HG03460 (cell line): ENCODE measurements around the gene SGF29.
"Not testable (repeated sequence)": the region's sequence is repeated elsewhere in the genome, so short reads cannot be mapped to it uniquely, and the experiment has no call there.

ENCODE experiments used
- ATAC-seq: cut with Tn5 transposase; IDR thresholded peaks from one replicate; pipeline ENCODE4 v1.9.1; 2021; ENCODE audit not compliant: unreplicated experiment

Gene SGF29

DNA sequence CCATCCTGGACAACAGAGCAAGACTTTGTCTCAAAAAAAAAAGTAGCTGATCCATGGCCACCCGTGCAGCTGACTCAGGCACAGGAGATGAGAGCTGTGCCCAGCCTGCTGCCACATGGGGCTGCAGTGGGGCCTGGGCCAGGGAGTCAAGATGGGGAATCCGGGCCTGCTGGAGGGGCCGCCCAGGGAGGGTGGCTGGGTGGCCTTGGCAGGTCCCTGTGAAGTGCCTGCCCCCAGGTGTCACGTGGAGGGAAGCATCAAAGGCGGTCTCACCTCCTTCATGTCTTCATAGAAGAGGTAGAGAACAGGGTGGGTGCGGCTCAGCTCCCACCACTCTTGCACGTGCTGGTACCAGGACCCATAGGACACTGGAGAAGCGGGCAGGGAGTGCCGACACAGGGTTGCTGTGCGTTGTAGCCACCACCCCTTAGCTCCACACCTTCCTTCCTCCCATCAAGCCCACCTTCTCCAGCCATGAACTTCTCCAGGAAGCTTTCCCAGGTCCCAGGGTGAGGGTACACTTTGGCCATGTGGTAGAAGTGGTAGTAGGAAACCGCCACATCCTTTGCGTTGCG, 39.3 kb downstream of the SGF29 start:
- no peak for ATAC-seq

- ATAC-seq, result not testable (repeated sequence)
Measured at GRCh38 chr16:28595451-28595850, 41.7 kb downstream of the SGF29 start.

GRCh38 chr16:28596115-28596630, 42.5 kb downstream of the SGF29 start:
- no peak for ATAC-seq

GRCh38 chr16:28596840-28597691, 43.3 kb downstream of the SGF29 start, which contains the start of gene SULT1A2:
Gene SULT1A2, minus strand, starts transcription at chr16:28597050. Its CDS starts 1,120 bp downstream, at chr16:28595930.
- ATAC-seq, result no peak

DNA sequence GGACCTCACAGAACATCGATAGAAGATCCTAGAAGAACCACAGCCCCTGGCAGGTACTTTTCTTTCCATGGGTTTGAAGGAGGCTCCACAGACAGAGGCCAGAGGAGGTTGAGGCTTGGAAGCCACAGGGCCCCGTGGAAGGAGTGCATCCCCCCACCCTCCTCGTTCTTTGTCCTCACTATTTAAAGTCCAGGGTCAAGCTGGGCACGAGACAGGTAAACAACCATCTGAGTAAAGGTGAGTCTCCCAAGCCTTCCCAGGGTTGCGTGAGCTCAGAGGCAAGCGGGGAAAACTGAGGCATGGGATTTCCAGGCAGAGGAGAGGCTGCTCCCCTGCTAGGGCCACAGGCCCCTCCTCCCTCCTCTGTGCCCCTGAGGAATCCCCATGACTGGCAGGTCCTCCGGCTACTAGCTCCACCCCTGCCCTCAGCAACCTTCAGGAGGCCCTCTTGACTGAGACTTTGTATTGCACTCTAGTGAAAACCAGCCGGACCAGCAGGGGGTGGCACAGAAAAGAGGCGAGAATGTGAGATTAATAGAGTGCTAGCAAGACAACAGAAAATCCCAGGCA, 44.1 kb downstream of the SGF29 start:
- no peak for ATAC-seq

GRCh38 chr16:28599377-28600285, 45.9 kb downstream of the SGF29 start:
- peak; percentile 73 for ATAC-seq

GRCh38 chr16:28600965-28601364, 47.2 kb downstream of the SGF29 start:
- ATAC-seq, result not testable (repeated sequence)

GRCh38 chr16:28601589-28601988, 47.9 kb downstream of the SGF29 start:
- not testable (repeated sequence) for ATAC-seq

GRCh38 chr16:28602062-28602461, 48.3 kb downstream of the SGF29 start:
- ATAC-seq, result not testable (repeated sequence)

DNA sequence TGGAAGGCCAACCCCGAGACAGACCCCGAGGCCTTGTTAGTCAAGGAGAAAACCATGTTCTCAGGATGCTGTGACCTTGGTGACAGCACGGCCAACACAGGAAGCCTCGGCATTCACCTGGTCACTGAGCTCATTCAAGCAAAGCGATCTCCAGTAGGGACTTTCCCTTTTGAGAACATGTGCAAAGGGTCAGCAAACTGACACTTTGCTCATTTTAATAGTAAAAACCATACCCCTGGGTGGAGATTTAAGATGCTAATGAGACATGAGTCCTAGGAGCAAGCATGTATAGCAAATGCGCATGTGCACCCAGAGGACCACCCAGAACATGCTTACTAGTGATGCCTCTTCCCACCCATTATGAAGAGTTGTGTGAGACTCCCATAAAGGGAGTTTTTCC, 48.8 kb downstream of the SGF29 start:
- ATAC-seq, result no peak

- no peak for ATAC-seq
Measured at GRCh38 chr16:28603381-28604185, 49.9 kb downstream of the SGF29 start.

- ATAC-seq, result no peak
Measured at GRCh38 chr16:28604186-28604565, 50.5 kb downstream of the SGF29 start.

- no peak for ATAC-seq
Measured at GRCh38 chr16:28606291-28607115, 52.8 kb downstream of the SGF29 start.

GRCh38 chr16:28607116-28607623, 53.5 kb downstream of the SGF29 start:
- ATAC-seq, result no peak

- ATAC-seq, result not testable (repeated sequence)
Measured at GRCh38 chr16:28607681-28608495, 54.2 kb downstream of the SGF29 start.

DNA sequence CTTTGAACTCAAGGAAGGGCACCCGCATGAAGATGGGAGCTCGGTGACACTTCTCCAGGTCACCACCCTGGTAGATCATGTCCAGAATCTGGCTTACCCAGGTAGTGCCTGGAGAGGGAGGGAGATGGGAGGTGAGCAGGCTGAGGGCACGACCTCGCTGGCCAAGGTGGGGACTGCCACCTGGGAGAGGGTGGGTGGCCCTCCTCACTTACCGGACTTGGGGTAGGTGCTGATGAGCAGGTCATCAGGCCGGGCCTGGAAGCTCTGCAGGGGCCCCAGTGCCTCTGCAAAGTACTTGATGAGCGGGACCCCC, 54.7 kb downstream of the SGF29 start:
- ATAC-seq, result not testable (repeated sequence)

- ATAC-seq, result not testable (repeated sequence)
Measured at GRCh38 chr16:28608867-28609596, 55.3 kb downstream of the SGF29 start.
